NCI-H1048 (cell line): ENCODE data around the gene ANKRD55.
"Not testable (repeated sequence)": the region's sequence is repeated elsewhere in the genome, so short reads cannot be mapped to it uniquely, and the experiment has no call there.

Source experiments
- DNase-seq: peaks from one replicate; lab custom pipeline; 2025; lab: John Stamatoyannopoulos, UW

The ANKRD55 gene

DNA sequence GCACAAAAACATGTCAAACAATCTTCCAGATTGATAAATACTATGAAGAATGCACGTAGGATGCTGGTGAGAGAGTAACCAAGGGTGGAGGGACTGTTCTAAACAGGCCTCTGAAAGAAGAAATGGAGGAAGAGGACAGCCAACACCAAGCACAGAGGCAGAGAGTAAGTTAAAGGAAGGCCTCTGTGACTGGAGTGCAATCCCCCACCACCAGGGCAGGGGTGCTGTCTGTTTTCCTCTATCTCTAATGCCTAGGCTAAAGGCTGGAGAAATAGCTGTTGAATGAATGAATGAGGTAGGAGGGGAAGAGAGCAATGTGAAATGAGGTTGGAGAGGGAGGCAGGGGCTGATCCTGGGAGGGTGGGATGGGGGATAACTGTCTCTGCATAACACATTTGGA lies 88.9 kb downstream of the ANKRD55 start:
- no peak for DNase-seq

DNA sequence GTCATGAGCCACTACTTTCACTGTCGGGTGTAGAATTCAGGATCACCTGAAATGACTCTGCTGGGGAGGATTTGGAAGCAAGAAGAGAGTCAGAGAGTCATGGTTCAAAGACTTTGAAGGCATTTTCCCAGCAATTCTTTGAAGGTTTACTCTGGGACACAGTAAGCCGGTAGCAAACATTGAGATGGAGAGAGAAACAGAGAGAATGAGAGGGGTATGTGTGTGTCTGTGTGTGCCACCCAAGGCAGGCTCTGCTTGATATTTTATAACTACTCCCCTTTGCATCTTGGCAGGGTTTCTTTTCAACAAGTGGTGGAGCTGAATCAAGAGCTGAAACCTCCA lies 89.8 kb downstream of the ANKRD55 start:
- no peak for DNase-seq

DNA sequence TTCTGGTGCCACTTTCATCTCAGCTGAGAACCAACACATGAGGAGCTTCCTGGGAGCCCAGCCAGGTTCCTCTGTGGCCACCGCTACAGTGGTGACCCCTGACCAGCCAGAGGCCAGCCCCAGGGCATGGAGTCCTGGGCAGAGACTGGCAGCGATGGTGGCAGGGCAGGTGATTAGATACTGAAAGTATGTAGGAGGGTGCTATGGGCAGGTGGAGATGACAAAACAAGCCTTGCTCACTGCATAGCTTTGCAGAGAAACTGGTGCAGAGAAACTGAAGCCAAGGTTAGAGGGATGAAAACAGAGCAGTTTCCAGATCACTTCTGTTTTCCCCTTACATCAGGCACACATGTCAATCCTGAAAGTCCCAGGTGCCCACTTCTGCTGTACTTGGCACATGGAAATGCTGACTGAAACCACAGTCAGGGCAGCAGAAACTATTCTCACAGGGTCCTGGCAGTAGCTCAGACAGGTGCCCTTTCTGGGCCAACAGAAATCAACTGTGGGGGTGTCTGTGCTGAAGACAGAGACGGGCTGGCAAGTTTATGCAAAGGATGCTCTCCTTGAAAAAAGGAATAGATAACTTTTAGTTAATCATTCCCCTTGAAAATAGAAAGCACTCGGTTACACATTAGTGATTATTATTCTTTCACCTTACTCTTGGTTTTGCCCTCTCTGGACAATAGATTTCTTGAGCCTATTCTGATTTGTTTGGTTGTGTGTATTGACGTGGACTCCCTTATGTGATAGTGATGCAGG lies 90.3 kb downstream of the ANKRD55 start:
- no peak for DNase-seq

DNA sequence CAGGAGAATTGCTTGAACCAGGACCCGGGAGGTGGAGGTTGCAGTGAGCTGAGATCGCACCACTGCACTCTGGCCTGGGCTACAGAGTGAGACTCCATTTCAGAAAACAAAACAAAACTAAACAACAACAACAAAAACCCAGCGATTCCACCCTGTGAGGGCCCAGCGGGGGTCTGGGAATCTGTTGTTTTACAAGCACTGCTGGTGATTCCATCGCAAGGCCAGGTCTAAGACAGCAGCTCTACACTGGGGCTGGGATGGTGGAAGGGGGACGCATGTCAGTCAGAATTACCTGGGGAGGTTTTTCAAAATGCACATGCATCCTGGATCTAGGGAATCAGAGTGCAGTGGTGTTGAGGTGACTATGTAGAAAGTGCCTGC lies 90.9 kb downstream of the ANKRD55 start:
- DNase-seq, result no peak

DNA sequence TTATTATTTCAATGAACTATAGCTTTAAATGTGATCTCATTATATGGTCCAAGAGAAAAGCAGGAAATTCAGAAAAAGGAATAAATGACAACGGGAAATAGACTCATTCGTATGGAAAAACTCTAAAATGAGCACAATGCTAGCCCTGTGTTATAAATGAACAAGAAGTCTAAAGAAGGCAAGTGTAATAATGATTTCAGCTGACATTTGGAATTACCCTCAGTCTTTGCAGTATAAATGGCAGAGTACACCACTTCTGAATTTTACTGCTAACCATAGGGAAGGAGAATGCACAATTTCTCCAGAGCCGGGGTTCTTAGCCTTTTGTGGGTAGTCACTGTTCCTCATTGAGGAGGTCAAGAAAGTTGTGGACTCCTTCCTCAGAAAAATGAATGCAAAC lies 93.1 kb downstream of the ANKRD55 start:
- no peak for DNase-seq

DNA sequence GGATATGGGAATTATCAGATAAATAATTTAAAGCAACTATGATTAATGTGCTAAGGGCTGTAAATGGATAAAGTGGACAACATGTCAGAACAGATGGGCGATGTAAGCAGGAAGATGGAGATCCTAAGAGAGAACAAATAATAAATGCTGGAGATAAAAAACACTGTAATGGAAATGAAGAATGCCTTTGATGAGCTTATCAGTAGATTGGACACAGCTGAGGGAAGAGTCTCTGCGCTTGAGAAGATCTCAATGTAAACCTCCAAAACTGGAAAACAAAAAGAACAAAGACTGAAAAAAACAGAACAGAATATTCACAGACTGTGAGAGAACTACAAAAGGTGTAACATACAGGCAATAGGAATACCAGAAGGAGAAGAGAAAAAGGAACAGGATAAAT lies 102.5 kb downstream of the ANKRD55 start:
- DNase-seq, result no peak

DNA sequence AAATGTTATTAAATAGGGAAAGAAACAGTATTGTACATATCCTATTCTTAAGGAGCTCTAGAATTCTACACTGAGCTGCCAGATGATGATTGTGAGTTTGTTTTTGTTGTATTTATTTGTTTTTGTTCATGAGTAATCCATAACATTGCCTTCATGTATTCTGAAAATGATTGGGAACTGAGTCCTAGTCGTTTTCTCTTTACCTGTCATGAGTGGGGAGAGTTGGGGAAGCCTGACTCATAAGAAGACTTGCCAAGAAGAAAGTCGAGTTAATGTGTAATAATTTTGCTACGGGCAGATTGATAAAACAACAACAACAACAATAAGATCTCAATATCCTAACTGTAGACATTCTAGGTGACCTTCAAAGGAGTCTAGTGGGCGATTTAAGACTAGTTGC lies 103.8 kb downstream of the ANKRD55 start:
- DNase-seq, result no peak

DNA sequence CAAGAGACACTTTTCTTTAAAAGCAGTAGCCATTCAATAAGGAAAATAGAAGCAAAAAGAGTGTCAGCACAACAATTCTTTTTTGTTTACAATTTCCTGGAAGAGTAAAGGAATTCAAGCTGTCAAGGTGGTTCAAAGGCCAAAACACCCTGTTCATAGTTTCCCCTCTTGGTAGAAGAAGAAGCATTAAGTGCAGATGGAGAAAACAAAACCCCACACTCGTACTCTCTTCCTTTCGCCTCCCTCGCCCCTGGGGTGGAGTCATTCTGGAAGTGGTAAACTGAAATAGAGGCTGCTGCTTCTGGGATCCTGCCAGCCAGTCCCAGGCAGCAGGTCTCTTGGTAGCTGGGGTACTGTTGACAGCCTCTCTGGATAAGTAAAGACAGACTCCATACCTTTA lies 105.0 kb downstream of the ANKRD55 start:
- no peak for DNase-seq

DNA sequence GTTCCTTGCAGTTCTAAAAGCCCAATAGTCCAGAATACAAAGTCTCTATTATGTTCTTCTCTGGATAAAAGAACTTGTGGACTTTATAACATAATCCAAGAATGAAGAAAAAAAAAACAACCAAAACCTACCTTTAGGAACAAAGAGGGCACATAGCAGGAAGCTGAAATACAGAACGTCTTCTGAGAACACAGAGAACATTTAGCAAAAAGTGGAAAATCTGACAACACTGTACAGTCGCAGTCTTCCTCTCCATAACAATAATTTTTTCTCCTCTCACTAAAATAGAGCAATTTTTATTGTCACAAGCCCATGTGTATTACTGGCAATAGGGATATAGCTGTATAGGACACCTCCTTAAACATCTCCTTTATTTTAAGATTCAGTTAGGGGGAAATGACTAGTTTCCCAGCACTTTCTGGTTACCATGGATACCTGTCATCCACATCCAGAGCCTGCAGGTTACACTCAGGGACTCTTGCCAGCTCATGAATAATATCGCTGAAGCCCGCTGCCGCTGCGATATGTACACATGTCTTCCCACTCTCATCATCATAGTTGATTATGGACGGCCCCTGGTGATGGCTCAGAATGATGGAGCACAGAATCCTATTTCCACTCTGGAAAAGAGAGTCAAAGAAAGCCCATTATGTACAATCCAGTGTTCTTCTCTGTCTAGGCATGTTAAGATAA lies 106.5 kb downstream of the ANKRD55 start:
- no peak for DNase-seq

DNA sequence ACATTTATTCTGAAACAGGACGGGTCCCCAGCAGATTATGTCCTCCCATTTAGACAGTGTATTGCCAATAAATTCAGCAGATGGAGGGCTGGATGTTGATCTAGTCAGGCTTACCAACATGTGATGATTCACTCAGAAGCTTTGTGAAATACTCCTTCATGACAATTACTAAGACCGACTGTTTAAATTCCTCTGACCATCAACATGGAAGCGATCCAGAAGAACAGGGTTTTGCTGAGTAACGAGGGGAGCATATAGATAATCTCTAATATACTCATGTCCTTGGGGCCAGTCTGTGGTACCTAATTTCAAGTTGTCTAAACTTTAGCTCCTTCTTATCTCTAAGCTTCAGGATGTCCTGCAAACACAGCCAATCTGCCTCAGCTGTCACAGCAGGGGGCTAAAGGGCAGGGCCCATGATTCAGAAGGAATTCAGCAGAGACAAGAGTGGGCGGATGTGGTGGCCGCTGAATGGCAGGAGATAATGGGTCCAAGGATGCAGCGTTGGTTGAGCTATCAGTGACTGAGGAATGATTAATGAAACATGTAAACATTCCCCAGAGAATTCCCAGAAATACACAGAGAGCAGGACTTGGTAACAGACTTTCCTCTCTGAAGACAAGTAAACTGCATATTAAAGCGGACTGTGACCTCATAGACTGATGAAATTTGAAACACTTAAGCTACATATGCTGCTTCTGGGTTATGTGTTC lies 109.4 kb downstream of the ANKRD55 start:
- no peak for DNase-seq

DNA sequence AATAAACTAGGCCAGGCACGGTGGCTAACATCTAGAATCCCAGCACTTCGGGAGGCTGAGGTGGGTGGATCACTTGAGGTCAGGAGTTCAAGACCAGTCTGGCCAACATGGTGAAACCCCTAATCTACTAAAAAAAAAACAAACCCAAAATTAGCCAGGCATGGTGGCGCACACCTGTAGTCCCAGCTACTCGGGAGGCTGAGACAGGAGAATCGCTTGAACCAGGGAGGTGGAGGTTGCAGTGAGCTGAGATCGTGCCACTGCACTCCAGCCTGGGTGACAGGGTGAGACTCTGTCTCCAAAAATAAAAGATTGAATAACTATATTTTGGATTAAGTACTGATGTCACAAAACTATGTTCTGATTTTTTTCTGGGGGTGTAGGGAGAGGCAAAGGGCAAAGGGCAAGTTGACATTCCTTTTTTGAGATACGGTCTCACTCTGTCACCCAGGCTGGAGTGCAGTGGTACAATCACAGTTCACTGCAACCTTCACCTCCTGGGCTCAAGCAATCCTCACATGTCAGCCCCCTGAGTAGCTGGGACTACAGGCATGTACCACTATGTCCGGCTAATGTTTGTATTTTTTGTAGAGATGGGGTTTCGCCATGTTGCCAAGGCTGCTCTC lies 110.7 kb downstream of the ANKRD55 start:
- not testable (repeated sequence) for DNase-seq

DNA sequence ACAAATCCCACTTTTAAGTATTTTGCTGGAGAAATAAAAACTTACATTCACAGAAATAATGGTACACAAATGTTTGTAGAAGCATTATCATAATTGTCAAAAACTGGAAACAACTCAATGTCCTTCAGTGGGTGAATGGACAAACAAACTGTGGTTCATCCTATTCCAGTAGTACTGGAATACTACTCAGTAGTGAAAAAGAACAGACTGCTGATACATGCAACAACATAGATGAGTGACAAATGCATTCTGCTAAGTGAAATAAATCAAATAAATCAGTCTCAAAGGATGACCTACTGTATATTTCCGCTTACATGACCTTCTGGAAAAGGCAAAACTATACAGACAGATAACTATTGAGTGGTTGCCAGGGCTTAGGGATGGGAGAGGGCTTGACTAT lies 114.1 kb downstream of the ANKRD55 start:
- DNase-seq, result no peak

DNA sequence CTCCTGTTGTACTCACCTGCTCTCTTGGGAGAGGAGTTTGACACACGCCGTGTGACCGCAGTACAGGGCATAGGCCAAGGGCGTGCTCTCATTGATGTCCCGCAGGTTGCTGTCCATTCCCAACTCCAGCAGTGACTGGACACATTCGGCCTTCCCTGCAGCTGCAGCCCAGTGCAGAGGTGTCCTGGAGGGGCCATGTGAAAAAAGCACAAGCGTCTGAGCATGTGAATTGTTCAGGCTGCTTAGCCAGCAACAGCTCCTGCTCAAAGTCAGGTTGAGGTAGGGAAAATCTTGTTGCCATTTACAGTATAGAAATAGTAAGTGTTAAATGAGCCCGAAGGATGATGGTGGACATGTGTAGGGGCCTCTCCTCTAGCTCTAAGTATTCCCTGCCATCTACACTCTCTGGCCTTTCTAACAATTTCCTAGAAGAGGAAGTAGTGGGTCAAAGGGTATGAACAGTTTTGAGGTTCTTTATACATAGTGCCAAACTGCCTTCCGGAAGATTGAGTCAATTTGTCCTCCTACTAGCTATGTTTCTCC lies 116.5 kb downstream of the ANKRD55 start:
- DNase-seq, result no peak

DNA sequence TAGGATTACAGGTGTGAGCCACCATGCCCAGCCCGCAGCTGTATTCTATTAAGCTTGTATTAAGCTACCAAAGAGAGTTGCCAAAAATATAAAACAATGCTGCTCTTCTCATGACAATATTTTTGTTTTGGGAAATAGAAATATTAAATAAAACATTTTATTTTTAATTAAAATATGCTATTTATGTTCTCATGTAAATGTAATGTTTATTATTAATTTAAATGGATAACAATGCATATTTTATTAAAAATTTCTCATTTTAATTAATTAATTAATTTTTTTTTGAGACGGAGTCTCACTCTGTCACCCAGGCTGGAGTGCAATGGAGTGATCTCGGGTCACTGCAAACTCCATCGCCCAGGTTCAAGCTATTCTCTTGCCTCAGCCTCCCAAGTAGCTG lies 117.5 kb downstream of the ANKRD55 start:
- DNase-seq, result no peak

DNA sequence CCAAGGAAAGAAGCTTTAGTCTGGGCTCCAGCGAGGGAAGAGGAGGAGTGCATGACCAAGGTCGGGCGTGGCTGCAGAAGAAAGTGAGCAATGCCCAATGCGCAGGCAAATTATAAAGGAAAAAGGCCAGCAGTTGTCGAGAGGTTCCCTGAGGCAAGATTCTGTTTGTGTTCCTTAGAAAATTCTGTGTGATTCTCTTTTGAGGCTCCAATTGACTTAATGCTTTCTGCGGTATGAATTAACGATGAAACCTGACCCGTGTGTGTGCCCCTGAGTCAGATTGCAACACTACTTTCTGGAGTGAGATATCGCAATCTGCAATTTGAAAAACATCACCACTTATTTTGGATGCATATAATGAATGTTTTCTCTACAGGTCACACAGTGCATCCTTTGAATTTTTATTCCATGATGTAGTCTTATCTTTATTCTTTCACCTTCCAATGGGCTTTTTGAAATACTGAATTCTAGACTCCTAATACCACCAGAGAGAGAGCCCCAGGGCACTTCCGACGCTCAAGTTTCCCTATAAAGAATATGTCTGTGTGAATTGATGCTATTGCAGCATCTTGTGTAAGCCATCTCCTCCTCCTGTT lies 120.5 kb downstream of the ANKRD55 start:
- DNase-seq, result peak; percentile 10

DNA sequence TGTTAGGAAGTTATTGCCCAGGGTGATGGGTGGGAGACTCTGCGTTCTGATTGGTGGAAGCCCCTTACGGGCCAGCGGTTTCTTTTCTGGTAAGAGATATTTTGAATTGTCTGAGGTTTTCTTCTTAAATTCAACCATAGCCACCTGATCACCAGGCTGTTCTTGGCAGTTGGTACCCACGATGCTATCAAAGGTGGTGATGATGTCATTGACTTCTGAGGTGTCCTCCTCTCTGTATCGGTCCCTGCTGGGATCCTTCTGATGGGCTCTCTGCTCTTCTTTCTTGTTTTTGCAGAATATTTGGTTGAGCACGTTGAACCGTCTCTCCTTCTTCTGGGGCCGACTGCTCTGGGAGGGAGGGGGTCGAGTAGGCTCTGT lies 121.7 kb downstream of the ANKRD55 start:
- no peak for DNase-seq

DNA sequence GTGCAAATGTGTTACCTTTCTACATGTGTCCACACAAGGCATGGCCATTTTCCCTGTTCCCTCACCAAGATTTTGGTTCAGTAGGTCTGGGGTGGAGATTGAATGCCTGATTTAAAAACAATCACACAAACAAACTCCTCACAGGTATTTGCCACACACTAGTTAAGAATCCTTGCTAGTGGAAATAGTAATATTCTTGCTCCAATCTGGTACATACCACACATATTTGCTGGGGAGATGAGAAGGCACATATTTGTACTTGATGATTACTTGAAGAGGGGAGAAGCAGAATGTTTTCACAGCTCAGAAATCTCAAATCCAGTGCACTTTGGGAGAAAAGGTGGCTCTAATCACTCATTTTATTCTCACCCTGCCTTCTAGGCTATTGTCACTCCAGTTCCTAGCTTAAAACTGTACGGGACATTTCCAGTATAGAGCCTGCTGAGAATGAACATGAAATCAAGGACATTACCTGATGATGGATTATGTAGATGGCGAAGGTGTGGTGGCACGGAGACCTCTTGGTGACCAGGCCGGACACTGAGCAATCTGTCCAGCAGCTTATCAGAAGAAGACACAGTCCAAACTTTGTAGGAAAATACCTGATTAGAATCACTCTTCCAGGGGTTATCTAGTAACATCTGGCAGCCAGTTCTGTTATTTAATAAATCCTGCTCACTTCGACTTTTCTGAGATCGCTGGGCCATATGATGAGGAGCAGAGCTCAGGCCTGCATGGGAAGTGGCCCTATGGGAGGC lies 122.3 kb downstream of the ANKRD55 start:
- no peak for DNase-seq

DNA sequence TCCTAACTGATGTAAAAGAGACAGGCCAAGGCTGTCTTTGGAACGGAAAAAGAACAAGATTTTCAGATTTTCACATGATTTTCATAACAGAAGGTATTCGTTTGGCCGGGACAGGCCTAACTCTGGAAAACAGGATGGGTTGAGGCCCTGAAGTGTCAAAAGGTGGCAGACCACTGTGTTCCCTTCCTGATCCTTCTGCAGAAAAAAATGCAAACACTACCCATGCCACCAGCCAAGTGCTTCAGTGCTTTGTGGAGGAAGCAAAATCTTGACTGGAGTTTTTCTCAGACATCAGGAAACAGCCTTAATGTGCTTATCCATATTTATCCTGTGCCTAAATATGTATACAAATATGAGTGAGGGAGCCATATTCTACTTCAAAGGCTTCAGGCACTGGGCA lies 124.9 kb downstream of the ANKRD55 start:
- no peak for DNase-seq

DNA sequence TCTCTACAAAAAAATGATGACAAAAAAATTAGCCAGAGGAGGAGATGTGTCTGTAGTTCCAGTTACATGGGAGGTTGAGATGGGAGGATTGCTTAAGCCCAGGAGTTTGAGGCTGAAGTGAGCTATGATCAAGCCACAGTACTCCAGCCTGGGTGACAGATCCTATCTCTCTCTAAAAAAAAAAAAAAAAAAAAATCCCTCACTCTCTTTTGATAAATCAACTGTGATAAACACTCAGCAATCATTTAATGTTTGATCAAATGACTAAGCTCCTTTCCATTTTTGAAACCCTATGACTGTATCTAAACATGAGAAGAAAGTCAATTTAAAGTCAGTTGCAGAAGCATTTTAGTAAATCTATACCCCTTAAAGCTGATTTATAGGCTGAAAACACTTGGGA lies 126.3 kb downstream of the ANKRD55 start:
- no peak for DNase-seq

DNA sequence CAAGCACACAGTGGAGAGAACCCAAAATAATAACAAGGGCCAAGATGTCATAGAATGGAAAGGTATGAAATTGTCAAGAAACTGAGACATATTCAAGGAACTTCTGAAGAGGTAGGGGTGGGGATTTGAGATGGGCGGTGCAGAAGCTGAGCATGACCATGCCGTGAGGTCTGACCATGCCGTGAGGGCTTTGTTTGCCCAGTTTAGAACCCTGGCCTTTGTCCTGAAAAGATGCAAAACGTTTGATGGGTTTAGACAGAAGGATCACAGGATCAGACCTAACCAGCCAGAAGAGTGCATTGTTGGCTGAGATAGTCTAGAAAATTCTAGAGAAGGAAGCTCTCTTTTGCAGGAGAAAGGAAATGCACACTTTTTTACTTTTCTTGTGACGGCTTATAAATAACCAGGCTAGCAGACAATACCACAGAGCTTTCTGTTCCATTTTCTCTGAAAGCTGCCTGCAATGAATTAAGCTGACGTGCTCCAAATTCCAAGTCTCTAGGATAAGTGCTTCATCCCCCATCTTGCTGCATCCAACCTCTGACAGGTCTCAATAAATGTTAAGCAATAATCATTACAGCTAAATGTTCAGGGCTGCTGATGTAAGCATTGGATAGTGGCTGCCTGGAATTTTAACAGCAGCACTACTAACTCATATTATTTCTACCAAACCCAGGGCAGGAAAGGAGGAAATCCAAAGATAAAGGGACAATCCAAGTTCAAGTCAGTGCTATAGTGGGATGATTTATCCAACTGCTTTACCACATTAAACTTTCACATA lies 127.4 kb downstream of the ANKRD55 start:
- DNase-seq, result no peak

DNA sequence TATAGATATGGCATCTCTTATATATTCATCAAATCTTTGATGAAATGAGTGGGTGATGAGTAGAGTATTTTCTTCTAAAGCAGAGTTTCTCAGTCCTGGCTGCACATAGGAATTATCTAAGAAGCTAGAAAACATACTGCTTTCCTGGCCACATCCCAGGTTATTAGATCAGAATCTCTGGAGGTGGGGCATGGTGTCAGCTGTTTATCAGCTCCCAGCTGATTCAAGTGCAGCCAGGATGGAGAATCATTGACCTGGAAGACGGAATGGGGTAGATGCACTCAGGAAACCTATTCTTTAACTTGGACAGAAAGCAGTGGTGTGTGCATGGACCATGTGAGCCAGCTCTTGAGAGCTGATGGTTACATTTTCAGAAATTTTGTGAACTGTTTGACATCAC lies 130.2 kb downstream of the ANKRD55 start:
- DNase-seq, result no peak
